ENCODE results near the gene MTARC2.
"Not testable (repeated sequence)": the region's sequence is repeated elsewhere in the genome, so short reads cannot be mapped to it uniquely, and the experiment has no call there.

MTARC2 gene

GRCh38 chr1:220748089-220748934 lies at the start of gene MTARC2:
Gene MTARC2 (plus strand): TSS chr1:220748322. CDS start chr1:220748532, 210 bp downstream.
- peak; percentile 62 for DNase-seq

GRCh38 chr1:220698607-220699016 lies 49.5 kb upstream of the MTARC2 start:
- DNase-seq: no peak

GRCh38 chr1:220699044-220699443 lies 49.1 kb upstream of the MTARC2 start:
- DNase-seq: no peak

- no peak for DNase-seq
These were observed 47.5 kb upstream of the MTARC2 start for GRCh38 chr1:220700556-220701179.

GRCh38 chr1:220701974-220702373 lies 46.1 kb upstream of the MTARC2 start:
- DNase-seq: peak; percentile 37

- no peak for DNase-seq
These were observed 45.3 kb upstream of the MTARC2 start for GRCh38 chr1:220702733-220703270.

GRCh38 chr1:220703305-220703704 lies 44.8 kb upstream of the MTARC2 start:
- DNase-seq: no peak

GRCh38 chr1:220705782-220706181 lies 42.3 kb upstream of the MTARC2 start:
- no peak for DNase-seq

- DNase-seq: no peak
These were observed 41.6 kb upstream of the MTARC2 start for GRCh38 chr1:220706480-220706879.

GRCh38 chr1:220707160-220707559 lies 41.0 kb upstream of the MTARC2 start:
- DNase-seq: no peak

GRCh38 chr1:220708244-220708643 lies 39.9 kb upstream of the MTARC2 start:
- DNase-seq: no peak

GRCh38 chr1:220708936-220709801 lies 39.0 kb upstream of the MTARC2 start:
- DNase-seq: no peak

GRCh38 chr1:220710333-220710732 lies 37.8 kb upstream of the MTARC2 start:
- no peak for DNase-seq

GRCh38 chr1:220711056-220711809 lies 36.9 kb upstream of the MTARC2 start:
- peak; percentile 19 for DNase-seq

GRCh38 chr1:220715986-220716385 lies 32.1 kb upstream of the MTARC2 start:
- not testable (repeated sequence) for DNase-seq

- DNase-seq: no peak
These were observed 30.1 kb upstream of the MTARC2 start for GRCh38 chr1:220717800-220718640.

GRCh38 chr1:220721266-220721665 lies 26.9 kb upstream of the MTARC2 start:
- peak; percentile 62 for DNase-seq

- DNase-seq: peak; percentile 9
These were observed 21.5 kb upstream of the MTARC2 start for GRCh38 chr1:220726634-220727033.

- no peak for DNase-seq
These were observed 20.6 kb upstream of the MTARC2 start for GRCh38 chr1:220727519-220727918.

- no peak for DNase-seq
These were observed 17.6 kb upstream of the MTARC2 start for GRCh38 chr1:220730486-220730885.

GRCh38 chr1:220732137-220732536 lies 16.0 kb upstream of the MTARC2 start:
- no peak for DNase-seq
